Brain microvascular endothelial cell (primary cell): ENCODE data around the gene TIGD6.
"Not testable (repeated sequence)": the region's sequence is repeated elsewhere in the genome, so short reads cannot be mapped to it uniquely, and the experiment has no call there.

Experiments used
- DNase-seq: peaks from one replicate; pipeline ENCODE4 v3.0.0-alpha.2; 2020
- H3K27ac ChIP-seq: fragments of 250-450 bp; sonication (Bioruptor Pico); 2 replicates; pipeline ENCODE4 v1.5.1; 2020; ENCODE audit warnings: mild to moderate bottlenecking, moderate library complexity
- H3K27me3 ChIP-seq: fragments of 250-450 bp; sonication (Bioruptor Pico); replicated peaks from 2 replicates; pipeline ENCODE4 v1.5.1; 2020; ENCODE audit warnings: mild to moderate bottlenecking
- H3K36me3 ChIP-seq: fragments of 250-450 bp; sonication (Bioruptor Pico); replicated peaks from 2 replicates; pipeline ENCODE4 v1.5.1; 2020; ENCODE audit warnings: mild to moderate bottlenecking
- H3K4me3 ChIP-seq: 2 replicates; pipeline ENCODE4 v1.5.1; 2011; ENCODE audit warnings: low read depth, mild to moderate bottlenecking, control low read depth, low read length, moderate library complexity
- CTCF ChIP-seq: IDR thresholded peaks from 2 replicates; pipeline ENCODE4 v1.5.1; 2011; ENCODE audit warnings: low read depth, mild to moderate bottlenecking, moderate library complexity, low read length, control low read depth, inconsistent platforms; ENCODE audit errors: missing control alignments
- in situ Hi-C: cut with HindIII; loops from 2 replicates; pipeline ENCODE4 v1.10.0; 2017; ENCODE audit warnings: low sequenced_read_pairs, low pct_ligation_motif_present

The TIGD6 gene

DNA sequence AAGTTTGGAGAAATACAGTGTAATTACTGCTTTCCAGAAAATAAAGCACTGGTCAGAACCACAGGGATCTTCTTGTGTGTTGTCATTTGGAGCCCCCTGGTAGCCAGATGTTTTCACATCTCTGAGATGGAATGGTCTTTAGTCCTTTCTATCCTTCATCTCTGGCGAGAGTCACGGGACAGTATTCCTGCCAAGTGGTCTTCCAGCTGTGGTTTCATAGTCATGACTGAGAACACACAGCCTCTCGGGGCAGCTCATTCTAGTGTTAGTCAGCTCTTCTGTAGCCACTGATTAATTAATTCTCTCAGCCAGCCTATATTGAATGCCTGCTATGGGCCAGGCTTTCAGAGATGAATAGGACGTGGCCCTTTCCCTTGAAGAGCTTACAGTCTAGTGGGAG, 34.2 kb upstream of the TIGD6 start:
- peaks cover 80% of the 10 kb centered on the region for H3K36me3 ChIP-seq
- H3K4me3 ChIP-seq, result no peak overlapping the region
- DNase-seq, result peak; percentile 70
- TF ChIP-seq CTCF, result no peak
- H3K27me3 ChIP-seq, result no peaks in the 10 kb centered on the region
- peak overlapping the region; percentile 24 for H3K27ac ChIP-seq
- in situ Hi-C loops, result no loop called here

- Histone ChIP-seq H3K36me3 (peaks cover 83% of the 10 kb centered on the region), H3K4me3 (no peak overlapping the region), H3K27ac (no peak overlapping the region), H3K27me3 (no peaks in the 10 kb centered on the region)
- no peak for DNase-seq
- in situ Hi-C loops, result no loop called here
- no peak for TF ChIP-seq CTCF
Observed at GRCh38 chr5:150033334-150033733, 32.9 kb upstream of the TIGD6 start.

GRCh38 chr5:150028047-150028446, 27.6 kb upstream of the TIGD6 start:
- H3K4me3 ChIP-seq, H3K27ac ChIP-seq, in situ Hi-C loops, DNase-seq, H3K27me3 ChIP-seq: not testable (repeated sequence)
- H3K36me3 ChIP-seq, result peaks cover 82% of the 10 kb centered on the region

DNA sequence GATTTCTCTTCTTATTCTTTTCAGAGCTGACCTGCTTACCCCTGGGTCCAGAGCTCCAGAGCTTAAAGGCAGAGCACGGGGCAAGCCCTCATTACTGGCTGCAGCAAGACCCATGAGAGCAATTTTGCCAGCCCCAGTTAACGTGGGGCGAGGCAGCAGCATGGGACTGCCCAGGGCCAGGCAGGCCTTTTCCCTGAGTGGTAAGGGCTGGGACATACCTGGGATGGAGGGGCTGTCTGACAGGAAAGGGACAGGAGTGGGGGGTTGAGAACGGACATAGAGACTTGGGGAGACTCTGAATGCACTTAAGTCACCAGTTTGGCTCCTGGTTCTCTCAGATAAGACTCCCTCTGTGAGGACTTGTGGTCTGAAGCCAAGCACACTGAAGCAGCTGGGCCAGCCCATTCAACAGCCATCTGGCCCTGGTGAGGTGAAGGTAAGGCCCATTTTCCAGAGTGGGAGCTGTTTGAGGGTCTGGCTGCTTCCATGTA, 26.3 kb upstream of the TIGD6 start:
- TF ChIP-seq CTCF, result no peak
- Histone ChIP-seq H3K4me3 (no peak overlapping the region), H3K27ac (no peak overlapping the region), H3K36me3 (peaks cover 71% of the 10 kb centered on the region), H3K27me3 (no peaks in the 10 kb centered on the region)
- DNase-seq, result no peak
- in situ Hi-C loops, result no loop called here

DNA sequence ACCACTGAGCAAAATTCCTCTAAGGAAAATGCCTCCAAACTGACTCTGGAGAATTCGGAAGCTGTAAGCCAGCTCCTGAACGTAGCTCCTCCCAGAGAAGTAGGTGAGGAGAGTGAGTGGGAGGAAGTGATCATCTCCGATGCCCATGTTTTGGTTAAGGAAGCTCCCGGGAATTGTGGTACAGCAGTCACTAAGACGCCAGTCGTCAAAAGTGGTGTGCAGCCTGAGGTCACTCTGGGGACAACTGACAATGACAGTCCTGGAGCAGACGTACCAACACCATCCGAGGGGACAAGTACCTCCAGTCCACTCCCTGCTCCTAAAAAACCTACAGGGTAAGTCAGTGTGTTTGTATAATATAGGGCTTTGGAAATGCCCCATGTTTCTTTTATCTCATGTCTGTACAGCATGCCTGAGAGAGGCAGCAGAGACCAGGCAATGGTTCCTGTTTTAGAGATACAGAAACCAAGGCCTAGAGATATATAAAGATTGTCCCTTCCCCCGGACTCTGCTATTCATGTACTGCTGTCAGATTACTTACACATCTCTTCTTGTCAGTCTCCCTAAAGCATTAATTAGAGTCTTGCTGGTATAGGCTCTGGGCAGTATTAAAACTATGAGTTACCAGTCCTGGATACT, 24.0 kb upstream of the TIGD6 start:
- no peak overlapping the region for H3K27ac ChIP-seq
- H3K36me3 ChIP-seq, result peaks cover 65% of the 10 kb centered on the region
- no peak for TF ChIP-seq CTCF
- in situ Hi-C loops, result no loop called here
- H3K27me3 ChIP-seq, result no peaks in the 10 kb centered on the region
- H3K4me3 ChIP-seq, result no peak overlapping the region
- no peak for DNase-seq

DNA sequence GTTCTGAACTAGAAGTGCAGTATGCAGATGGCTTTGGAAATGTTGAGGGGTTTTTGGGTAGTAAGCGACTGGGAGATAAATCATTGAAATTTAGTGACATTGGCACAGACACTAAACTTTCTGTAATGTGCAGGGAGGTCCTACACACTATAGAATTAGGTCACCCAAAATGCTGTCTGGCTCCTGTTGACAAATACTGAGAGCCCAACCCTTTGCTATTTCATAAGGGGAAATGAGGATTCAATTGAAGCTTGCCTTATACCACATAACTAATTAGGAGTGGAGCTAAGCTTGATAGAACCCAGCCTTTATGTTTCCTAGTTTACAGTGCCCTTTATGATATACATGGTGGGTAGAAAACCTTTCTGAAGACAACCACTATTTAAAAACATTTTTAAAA, 22.7 kb upstream of the TIGD6 start:
- no peak for DNase-seq
- Histone ChIP-seq H3K27ac (peak overlapping the region; percentile 2), H3K27me3 (no peaks in the 10 kb centered on the region), H3K36me3 (peaks cover 65% of the 10 kb centered on the region), H3K4me3 (no peak overlapping the region)
- in situ Hi-C loops, result no loop called here
- no peak for TF ChIP-seq CTCF
